ENCODE measurements around the gene DOCK7.

The DOCK7 gene

GRCh38 chr1:62407398-62408009 lies 280.7 kb downstream of the DOCK7 start:
- Histone ChIP-seq H3K4me1 (no peaks in the 10 kb centered on the region), H3K4me3 (no peak overlapping the region), H3K9ac (no peak overlapping the region), H3K9me3 (replicated peaks in 1 of 11) (no peaks in the 10 kb centered on the region), H3K27me3 (no peaks in the 10 kb centered on the region), H3K27ac (no peak overlapping the region), H3K4me2 (no peak overlapping the region), H3K36me3 (no peaks in the 10 kb centered on the region), H4K20me1 (no peaks in the 10 kb centered on the region; a peak in 1 of 22 replicates)
- TF ChIP-seq Cebpa-rat (IDR thresholded peaks at IDR 0.05), result no peak

DNA sequence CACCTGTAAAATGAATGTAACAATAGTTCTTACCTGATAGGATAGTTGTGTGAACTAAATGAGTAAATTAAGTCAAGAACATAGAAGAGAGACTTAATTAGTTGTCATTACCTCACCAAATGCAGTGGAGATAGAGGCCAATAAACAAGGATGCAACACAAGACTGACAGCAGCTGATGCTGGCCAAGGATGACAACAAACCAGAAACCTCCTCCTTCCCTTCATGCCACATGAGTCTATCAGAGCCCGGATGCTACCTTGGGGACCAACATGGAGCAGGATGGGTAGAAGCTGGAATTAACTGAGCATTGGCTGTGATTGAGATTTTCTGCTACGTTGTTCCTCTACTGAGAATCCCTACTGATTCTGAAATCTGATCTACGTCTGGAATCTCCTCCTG lies 281.6 kb downstream of the DOCK7 start:
- Histone ChIP-seq H3K27me3 (no peaks in the 10 kb centered on the region), H3K9ac (no peak overlapping the region), H3K4me2 (no peak overlapping the region), H4K20me1 (no peaks in the 10 kb centered on the region; a peak in 1 of 22 replicates), H3K27ac (no peak overlapping the region), H3K36me3 (no peaks in the 10 kb centered on the region), H3K4me1 (no peaks in the 10 kb centered on the region), H3K9me3 (replicated peaks in 1 of 11) (no peaks in the 10 kb centered on the region), H3K4me3 (no peak overlapping the region)
- TF ChIP-seq Cebpa-rat (IDR thresholded peaks at IDR 0.05), result no peak

DNA sequence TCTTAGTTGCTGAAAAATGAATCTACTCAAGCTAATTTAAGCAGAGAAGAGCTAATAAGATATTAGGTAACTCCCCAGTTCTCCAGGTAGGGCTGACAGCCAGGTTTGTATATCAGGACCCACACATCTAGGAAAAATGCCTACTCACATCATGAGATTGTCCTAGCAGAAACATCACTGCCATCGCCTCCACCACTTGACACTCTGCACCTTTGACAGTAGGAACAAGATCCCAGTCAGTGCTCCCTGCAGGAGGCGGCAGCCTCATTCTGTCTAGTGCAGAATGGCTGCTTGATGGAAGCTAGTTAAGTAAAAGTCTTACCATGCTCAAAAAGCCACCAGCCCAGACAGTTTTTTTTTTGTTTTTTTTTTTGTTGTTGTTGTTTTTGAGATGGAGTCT lies 282.9 kb downstream of the DOCK7 start:
- no peak overlapping the region for H3K4me2 ChIP-seq
- H3K36me3 ChIP-seq, result no peaks in the 10 kb centered on the region
- no peaks in the 10 kb centered on the region; a peak in 1 of 22 replicates for H4K20me1 ChIP-seq
- H3K4me3 ChIP-seq, result no peak overlapping the region
- no peaks in the 10 kb centered on the region for H3K4me1 ChIP-seq
- no peaks in the 10 kb centered on the region for H3K9me3 ChIP-seq (replicated peaks in 1 of 11)
- TF ChIP-seq Cebpa-rat (IDR thresholded peaks at IDR 0.05), result no peak
- H3K27me3 ChIP-seq, result no peaks in the 10 kb centered on the region
- no peak overlapping the region for H3K27ac ChIP-seq
- H3K9ac ChIP-seq, result no peak overlapping the region
